Endothelial cell of umbilical vein (primary cell): ENCODE data around the gene PDSS2. TPM values are rescaled to one million over a fixed set of nuclear protein-coding genes. Genes with fewer than 3 reads are reported as not detected.

Experiments used
- BruUV-seq: library from RNA; stranded (reverse); fragments of 400-500 nt; replicated peaks from 2 replicates; lab custom pipeline; 2021; lab: Mats Ljungman, UMichigan
- CTCF ChIA-PET: fragments of 300-600, 350-600 bp; sonication (Branson Sonifier 250); formaldehyde crosslinking; loops from one replicate; lab custom pipeline; 2021; ENCODE audit warnings: antibody characterized with exemption, inconsistent platforms; lab: Charles Lee
- POLR2A ChIA-PET: fragments of 300-600, 350-600 bp; sonication (Branson Sonifier 250); formaldehyde crosslinking; loops from one replicate; lab custom pipeline; 2021; ENCODE audit warnings: antibody characterized with exemption, inconsistent platforms; lab: Charles Lee
- DNase-seq: peaks from one replicate; pipeline ENCODE4 v3.0.0-alpha.2; 2011; ENCODE audit warnings: low read depth, low spot score
- FAIRE-seq: peaks from 2 replicates; lab custom pipeline; 2011; peaks lifted over from hg19 to GRCh38; lab: Jason Lieb, UNC
- H2AFZ ChIP-seq: 2 replicates; pipeline ENCODE4 v1.6.0; 2012; ENCODE audit warnings: low read depth, low read length, control low read depth, inconsistent platforms
- H3K27ac ChIP-seq: 2 replicates; pipeline ENCODE4 v1.5.1; 2011; ENCODE audit warnings: low read depth, mild to moderate bottlenecking, control low read depth, low read length, moderate library complexity; ENCODE audit not compliant: insufficient read depth
- H3K27me3 ChIP-seq, 2 experiments: 2 replicates each; pipeline versions ENCODE4 v1.6.0 to v1.6.1; 2011; ENCODE audit warnings: low read length in 2 of 2, mixed read lengths in 1 of 2; ENCODE audit not compliant: control insufficient read depth in 2 of 2, insufficient read depth in 2 of 2
- H3K36me3 ChIP-seq, 2 experiments: 2 replicates in 1 of 2; 3 replicates in 1 of 2; pipeline ENCODE4 v1.5.1; 2011; ENCODE audit warnings: low read length in 2 of 2, mild to moderate bottlenecking in 1 of 2, moderate library complexity in 1 of 2; ENCODE audit not compliant: control insufficient read depth in 2 of 2, insufficient read depth in 2 of 2; ENCODE audit errors: extremely low read depth in 1 of 2
- H3K4me1 ChIP-seq: 3 replicates; pipeline ENCODE4 v1.5.1; 2011; ENCODE audit warnings: mild to moderate bottlenecking, low read length; ENCODE audit not compliant: control insufficient read depth, insufficient read depth; ENCODE audit errors: extremely low read depth
- H3K4me2 ChIP-seq: 2 replicates; pipeline ENCODE4 v1.6.1; 2011; ENCODE audit warnings: low read length, control low read depth, mixed read lengths; ENCODE audit not compliant: insufficient read depth
- H3K4me3 ChIP-seq, 3 experiments: fragments of 200-600 bp in 1 of 3; sonication (generic), shearing (Covaris generic) in 1 of 3; replicated peaks in 1 of 3; 2 replicates each; pipeline ENCODE4 v1.5.1; 2011 to 2016; ENCODE audit warnings: control low read depth in 3 of 3, low read length in 3 of 3, mild to moderate bottlenecking in 2 of 3, inconsistent platforms in 1 of 3, low read depth in 1 of 3, moderate library complexity in 1 of 3; ENCODE audit not compliant: insufficient read depth in 1 of 3
- H3K79me2 ChIP-seq: 2 replicates; pipeline ENCODE4 v1.6.0; 2012; ENCODE audit warnings: low read length, inconsistent platforms; ENCODE audit not compliant: control insufficient read depth, insufficient read depth
- H3K9ac ChIP-seq: replicated peaks from 2 replicates; pipeline ENCODE3; 2011; ENCODE audit warnings: low read length, control low read depth; ENCODE audit not compliant: insufficient read depth; ENCODE audit errors: extremely low read depth
- H3K9me1 ChIP-seq: replicated peaks from 3 replicates; pipeline ENCODE4 v1.6.0; 2011; ENCODE audit warnings: mild to moderate bottlenecking, low read length; ENCODE audit not compliant: control insufficient read depth, insufficient read depth; ENCODE audit errors: extremely low read depth
- H3K9me3 ChIP-seq: replicated peaks from 2 replicates; pipeline ENCODE4 v1.5.1; 2012; ENCODE audit warnings: low read length, inconsistent platforms; ENCODE audit not compliant: control insufficient read depth, insufficient read depth
- H4K20me1 ChIP-seq: replicated peaks from 2 replicates; pipeline ENCODE3; 2011; ENCODE audit warnings: mild to moderate bottlenecking, low read length; ENCODE audit not compliant: control insufficient read depth, insufficient read depth; ENCODE audit errors: extremely low read depth
- EZH2 ChIP-seq: IDR thresholded peaks from 2 replicates; pipeline ENCODE4 v1.6.1; 2012; ENCODE audit warnings: borderline replicate concordance, low read depth, mild to moderate bottlenecking, moderate library complexity, low read length, inconsistent platforms; ENCODE audit not compliant: severe bottlenecking
- FOS ChIP-seq: IDR thresholded peaks from 2 replicates; pipeline ENCODE4 v1.6.1; 2011; ENCODE audit warnings: mild to moderate bottlenecking, low read length, moderate library complexity, borderline replicate concordance; ENCODE audit not compliant: insufficient read depth
- GATA2 ChIP-seq: IDR thresholded peaks from 2 replicates; pipeline ENCODE4 v1.7.0; 2011; ENCODE audit warnings: low read depth, mild to moderate bottlenecking, moderate library complexity, mixed read lengths, low read length; ENCODE audit not compliant: insufficient read length, insufficient read depth
- JUN ChIP-seq: IDR thresholded peaks from 2 replicates; pipeline ENCODE4 v1.6.1; 2011; ENCODE audit warnings: borderline replicate concordance, low read depth; ENCODE audit not compliant: insufficient read length, insufficient read depth
- MYC ChIP-seq: IDR thresholded peaks from one replicate; pipeline ENCODE4 v1.6.1; 2011; ENCODE audit warnings: mild to moderate bottlenecking, low read depth, low read length
- POLR2A ChIP-seq: IDR thresholded peaks from 2 replicates; pipeline ENCODE4 v1.6.1; 2012; ENCODE audit warnings: low read depth, mild to moderate bottlenecking, control low read depth, low read length
- POLR2AphosphoS5 ChIP-seq: IDR thresholded peaks from 2 replicates; pipeline ENCODE4 v1.6.1; 2012; ENCODE audit warnings: low read depth, mild to moderate bottlenecking, control low read depth, low read length, moderate library complexity; ENCODE audit not compliant: insufficient read depth
- dilution Hi-C: fragments of 300-500 bp; cut with MboI; formaldehyde crosslinking; loops from one replicate; pipeline ENCODE4 v1.15.0; 2019; ENCODE audit warnings: low sequenced_read_pairs; ENCODE audit not compliant: extremely low pct_ligation_motif_present
- intact Hi-C: fragments of 100-400 bp; cut with micrococcal nuclease; formaldehyde crosslinking; loops from one replicate; pipeline ENCODE4 v1.10.0; 2022
- polyA plus RNA-seq, 4 experiments: library from polyadenylated mRNA; depleted of rRNA in 3 of 4; stranded (reverse) in 3 of 4; unstranded in 1 of 4; fragments of >200 nt; gene quantifications; 2 replicates each; pipeline versions ENCODE4 v1.2.1 to v1.2.3, GENCODE V29; 2011 to 2012; ENCODE audit warnings: missing spikeins in 1 of 4
- total RNA-seq: library from RNA; stranded (reverse); gene quantifications from 2 replicates; pipeline ENCODE4 v1.2.3, GENCODE V29; 2021
- TF ChIP-seq, protein P1 (sequence below): IDR thresholded peaks from 2 replicates; pipeline ENCODE4 v1.6.1; 2011; ENCODE audit not compliant: insufficient read depth, insufficient read length
- TF ChIP-seq, protein P2 (sequence below), 2 donors: IDR thresholded peaks; 1 replicate in 1 of 2; 2 replicates in 1 of 2; pipeline ENCODE4 v1.5.1; 2011; ENCODE audit warnings: low read length in 2 of 2, mild to moderate bottlenecking in 2 of 2, moderate library complexity in 2 of 2, control low read depth in 1 of 2, inconsistent platforms in 1 of 2, low read depth in 1 of 2; ENCODE audit not compliant: insufficient read depth in 1 of 2; ENCODE audit errors: extremely low read depth in 1 of 2

Gene PDSS2
- total and polyA plus RNA-seq, 2 donors (not counting 3 experiments of a cell fraction or from before 2014, with no cell fraction given), result 7.6 to 9.3 TPM

DNA sequence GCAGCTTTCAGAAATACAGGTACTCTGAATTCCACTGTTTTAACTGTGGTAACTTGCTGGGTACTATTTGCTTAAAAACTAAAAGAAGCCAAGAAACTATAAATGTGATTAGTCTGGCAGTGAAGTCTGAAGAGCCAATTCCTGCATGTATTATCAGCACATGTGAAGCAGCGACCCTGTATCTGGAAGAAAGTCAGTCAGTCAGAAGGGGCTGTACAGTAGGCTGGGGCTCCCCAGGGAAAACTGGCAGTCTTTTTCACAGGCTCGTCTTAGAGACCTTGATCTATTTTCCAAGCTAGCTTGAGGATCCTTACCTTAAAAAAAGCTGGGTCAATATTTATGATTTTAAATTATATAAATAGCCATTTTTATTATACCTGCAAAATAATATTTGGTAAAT lies 104.9 kb downstream of the PDSS2 start:
- no peak overlapping the region for H3K4me2 ChIP-seq
- intact Hi-C loops, result no loop called here
- BruUV-seq, result no TSS peak
- H3K79me2 ChIP-seq, result no peaks in the 10 kb centered on the region
- no peak overlapping the region for H3K27ac ChIP-seq
- no peaks in the 10 kb centered on the region for H3K27me3 ChIP-seq
- H2AFZ ChIP-seq, result no peak overlapping the region
- no peak overlapping the region for H3K4me3 ChIP-seq
- no peaks in the 10 kb centered on the region for H3K4me1 ChIP-seq
- ChIA-PET POLR2A (no interaction called here), CTCF (no interaction called here)
- H3K9ac ChIP-seq, result no peak overlapping the region
- no peaks in the 10 kb centered on the region for H3K9me3 ChIP-seq
- no peaks in the 10 kb centered on the region for H3K36me3 ChIP-seq
- no peaks in the 10 kb centered on the region for H4K20me1 ChIP-seq
- dilution Hi-C loops, result no loop called here
- DNase-seq (no peak), FAIRE-seq (no peak)
- TF ChIP-seq, protein P1, sequence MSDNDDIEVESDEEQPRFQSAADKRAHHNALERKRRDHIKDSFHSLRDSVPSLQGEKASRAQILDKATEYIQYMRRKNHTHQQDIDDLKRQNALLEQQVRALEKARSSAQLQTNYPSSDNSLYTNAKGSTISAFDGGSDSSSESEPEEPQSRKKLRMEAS, result no peak
- TF ChIP-seq EZH2 (no peak), POLR2AphosphoS5 (no peak), FOS (no peak), POLR2A (no peak), MYC (no peak), GATA2 (no peak), JUN (no peak)
- TF ChIP-seq, protein P2, sequence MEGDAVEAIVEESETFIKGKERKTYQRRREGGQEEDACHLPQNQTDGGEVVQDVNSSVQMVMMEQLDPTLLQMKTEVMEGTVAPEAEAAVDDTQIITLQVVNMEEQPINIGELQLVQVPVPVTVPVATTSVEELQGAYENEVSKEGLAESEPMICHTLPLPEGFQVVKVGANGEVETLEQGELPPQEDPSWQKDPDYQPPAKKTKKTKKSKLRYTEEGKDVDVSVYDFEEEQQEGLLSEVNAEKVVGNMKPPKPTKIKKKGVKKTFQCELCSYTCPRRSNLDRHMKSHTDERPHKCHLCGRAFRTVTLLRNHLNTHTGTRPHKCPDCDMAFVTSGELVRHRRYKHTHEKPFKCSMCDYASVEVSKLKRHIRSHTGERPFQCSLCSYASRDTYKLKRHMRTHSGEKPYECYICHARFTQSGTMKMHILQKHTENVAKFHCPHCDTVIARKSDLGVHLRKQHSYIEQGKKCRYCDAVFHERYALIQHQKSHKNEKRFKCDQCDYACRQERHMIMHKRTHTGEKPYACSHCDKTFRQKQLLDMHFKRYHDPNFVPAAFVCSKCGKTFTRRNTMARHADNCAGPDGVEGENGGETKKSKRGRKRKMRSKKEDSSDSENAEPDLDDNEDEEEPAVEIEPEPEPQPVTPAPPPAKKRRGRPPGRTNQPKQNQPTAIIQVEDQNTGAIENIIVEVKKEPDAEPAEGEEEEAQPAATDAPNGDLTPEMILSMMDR (IDR thresholded peaks at IDR 0.05; ENCODE audit: extremely low read depth in 1 of 2, insufficient read depth in 1 of 2, low read depth in 1 of 2, low read length in 2 of 2), result no peak
- no peaks in the 10 kb centered on the region for H3K9me1 ChIP-seq
